AG09319 (cell line): ENCODE measurements around the gene ARHGDIG.

Source experiments
- DNase-seq: peaks from one replicate; pipeline ENCODE4 v3.0.0-alpha.2; 2010; ENCODE audit warnings: low read depth; ENCODE audit errors: extremely low read depth
- TF ChIP-seq, protein P1 (sequence below): IDR thresholded peaks from 2 replicates; pipeline ENCODE4 v1.5.1; 2011; ENCODE audit warnings: low read depth, mild to moderate bottlenecking, inconsistent platforms, low read length, moderate library complexity

Gene ARHGDIG

DNA sequence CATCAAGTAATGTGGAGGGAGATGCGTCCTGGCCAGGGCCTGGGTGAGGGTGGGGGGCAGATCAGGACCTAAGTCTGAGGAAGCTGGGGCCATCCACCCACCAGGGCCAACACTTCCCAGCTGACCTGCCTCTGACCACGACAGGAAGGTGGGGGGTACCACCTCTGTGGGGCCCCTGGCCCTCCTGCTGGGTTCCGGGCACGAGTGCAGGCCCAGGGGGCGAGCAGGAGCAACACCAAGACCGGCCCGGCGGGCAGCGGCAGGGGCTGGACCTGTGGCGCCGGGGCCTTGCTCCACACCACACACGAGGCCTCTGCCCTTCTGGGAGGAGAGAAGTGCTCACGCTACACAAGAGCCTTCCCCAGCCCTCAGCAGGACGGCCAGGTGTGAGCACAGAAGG is 15.9 kb downstream of the ARHGDIG start:
- TF ChIP-seq, protein P1, sequence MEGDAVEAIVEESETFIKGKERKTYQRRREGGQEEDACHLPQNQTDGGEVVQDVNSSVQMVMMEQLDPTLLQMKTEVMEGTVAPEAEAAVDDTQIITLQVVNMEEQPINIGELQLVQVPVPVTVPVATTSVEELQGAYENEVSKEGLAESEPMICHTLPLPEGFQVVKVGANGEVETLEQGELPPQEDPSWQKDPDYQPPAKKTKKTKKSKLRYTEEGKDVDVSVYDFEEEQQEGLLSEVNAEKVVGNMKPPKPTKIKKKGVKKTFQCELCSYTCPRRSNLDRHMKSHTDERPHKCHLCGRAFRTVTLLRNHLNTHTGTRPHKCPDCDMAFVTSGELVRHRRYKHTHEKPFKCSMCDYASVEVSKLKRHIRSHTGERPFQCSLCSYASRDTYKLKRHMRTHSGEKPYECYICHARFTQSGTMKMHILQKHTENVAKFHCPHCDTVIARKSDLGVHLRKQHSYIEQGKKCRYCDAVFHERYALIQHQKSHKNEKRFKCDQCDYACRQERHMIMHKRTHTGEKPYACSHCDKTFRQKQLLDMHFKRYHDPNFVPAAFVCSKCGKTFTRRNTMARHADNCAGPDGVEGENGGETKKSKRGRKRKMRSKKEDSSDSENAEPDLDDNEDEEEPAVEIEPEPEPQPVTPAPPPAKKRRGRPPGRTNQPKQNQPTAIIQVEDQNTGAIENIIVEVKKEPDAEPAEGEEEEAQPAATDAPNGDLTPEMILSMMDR: no peak
- no peak for DNase-seq

DNA sequence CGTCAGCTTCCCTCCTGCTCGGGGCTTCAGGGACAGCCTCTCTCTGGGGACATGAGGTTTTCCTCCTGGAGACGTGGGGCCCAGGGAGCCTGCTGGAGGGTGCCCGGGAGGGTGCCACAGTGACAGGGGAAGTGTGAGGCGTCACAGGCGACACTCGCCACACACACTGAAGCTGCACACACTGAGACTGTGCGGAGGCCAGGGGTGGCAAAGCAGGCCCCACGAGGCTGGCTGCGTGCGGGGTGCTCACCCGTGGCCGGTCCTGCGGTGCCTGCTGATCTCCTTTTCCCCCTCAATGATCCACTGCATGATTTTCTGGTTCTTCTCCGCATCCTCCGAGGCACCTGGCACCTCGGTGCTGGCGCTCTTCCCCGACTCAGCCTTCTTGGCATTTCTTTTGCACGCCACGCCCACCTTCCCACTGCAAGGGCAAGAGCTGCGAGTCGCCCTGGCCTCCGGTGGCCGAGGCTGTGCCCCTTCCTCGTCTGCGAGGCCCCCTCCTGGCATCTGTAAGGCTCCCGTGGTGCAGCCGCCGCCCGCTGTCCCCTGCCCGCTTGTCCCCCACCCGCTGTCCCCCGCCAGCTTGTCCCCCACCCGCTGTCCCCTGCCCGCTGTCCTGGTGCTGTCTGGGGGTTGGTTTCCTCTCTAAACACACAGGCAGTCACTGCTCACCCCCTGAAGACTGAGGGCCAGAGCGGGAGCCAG is 16.6 kb downstream of the ARHGDIG start:
- TF ChIP-seq, protein P1: no peak
- no peak for DNase-seq

DNA sequence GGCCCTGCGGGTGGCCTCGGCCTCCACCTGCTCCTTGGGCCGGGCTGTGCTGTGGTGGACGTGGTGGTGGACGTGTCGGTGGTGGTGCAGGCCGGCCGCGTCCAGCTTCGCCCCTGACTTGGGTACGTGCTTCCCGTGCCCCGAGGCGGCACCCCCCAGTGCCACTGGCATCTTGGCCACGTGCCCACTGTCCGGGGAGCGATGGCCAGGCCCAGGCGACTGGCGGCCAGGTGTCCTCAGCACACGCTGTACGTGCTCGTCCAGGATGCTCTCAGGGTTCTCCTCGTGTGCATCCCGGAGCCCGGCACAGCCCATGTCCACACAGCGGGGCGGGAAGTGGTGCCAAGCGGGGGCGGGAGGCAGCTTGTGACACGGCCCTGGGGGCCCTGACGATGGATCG is 17.4 kb downstream of the ARHGDIG start:
- DNase-seq: no peak
- TF ChIP-seq, protein P1: no peak

DNA sequence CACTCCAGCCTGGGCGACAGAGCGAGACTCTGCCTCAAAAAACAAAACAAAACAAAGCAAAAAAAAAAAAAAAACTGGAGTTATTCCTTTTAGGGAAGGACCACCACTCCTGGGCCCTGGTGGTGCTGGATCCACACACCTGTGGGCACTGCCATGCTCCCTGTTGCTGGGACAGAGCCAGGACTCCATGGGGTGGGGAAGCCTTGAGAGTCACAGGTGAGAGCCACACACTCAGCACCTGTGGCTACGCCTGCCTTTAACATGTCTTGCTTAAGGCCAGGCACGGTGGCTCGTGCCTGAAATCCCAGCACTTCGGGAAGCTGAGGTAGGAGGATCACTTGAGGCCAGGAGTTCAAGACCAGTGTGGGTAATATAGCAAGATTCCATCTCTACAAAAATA is 20.8 kb downstream of the ARHGDIG start:
- TF ChIP-seq, protein P1: no peak
- no peak for DNase-seq

DNA sequence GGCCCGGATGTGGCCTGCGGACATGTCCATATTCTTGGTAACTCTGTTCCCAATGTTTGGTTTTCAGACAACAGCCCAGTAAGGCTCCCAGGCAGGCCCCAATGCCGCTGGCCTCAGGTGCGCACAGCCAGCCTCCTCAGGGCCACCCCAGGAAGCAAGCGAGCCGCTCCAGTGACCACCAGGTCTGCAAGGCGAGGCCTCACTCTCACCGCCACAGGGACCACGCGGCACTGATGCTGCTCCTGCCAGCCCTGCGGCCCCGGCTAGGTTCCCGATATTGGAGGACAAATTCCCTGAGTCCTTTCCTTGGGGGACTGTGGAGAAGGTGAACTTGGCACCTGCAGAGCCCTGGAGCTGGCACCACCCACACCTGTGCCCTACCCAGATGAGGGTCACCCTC is 21.6 kb downstream of the ARHGDIG start:
- TF ChIP-seq, protein P1: no peak
- no peak for DNase-seq

DNA sequence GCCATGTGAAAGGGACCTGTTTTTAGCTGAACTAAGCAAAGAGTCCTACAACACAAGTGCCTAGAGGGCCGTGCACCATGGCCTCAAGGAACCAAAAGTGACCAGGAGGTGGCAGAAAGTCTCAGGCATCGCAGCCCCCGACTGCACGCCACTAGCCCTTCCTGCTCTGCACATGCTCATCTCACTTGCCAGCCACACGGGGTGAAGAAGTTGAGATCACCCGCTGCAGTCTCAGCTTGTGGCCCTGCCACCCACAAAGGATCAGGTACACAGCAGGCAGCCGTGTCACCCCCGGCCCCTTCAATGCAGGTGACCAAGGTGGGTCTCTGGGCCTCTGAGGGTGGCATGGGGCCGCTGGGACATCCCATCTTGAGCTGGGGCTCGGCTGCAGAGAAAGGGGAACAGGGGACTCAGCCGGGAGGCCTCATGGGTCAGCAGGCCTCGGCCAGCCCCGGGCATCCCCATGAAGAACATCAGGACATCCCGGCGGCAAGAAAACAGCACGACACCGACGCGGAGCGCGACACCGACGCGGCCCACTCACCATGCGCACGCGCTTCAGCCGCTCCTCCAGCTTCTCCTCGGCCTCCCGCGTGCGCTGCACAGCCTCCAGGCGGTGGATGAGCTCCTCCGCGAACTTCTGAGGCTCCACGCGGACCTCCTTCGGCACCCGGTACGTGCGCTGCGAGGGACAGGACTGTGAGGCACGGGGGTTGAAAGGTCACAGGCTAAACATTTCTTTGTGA is 23.5 kb downstream of the ARHGDIG start:
- no peak for DNase-seq

More for the DNA sequence above, 23.5 kb downstream of the ARHGDIG start:
- TF ChIP-seq, protein P1: no peak
